ENCODE results near the gene DUOXA2. TPM values are rescaled to one million over a fixed set of nuclear protein-coding genes. Genes with fewer than 3 reads are reported as not detected.
"Not testable (repeated sequence)": the region's sequence is repeated elsewhere in the genome, so short reads cannot be mapped to it uniquely, and the experiment has no call there.

DUOXA2 gene
- total and polyA plus RNA-seq, 7 donors, result 0.11 TPM; not detected in 6

DNA sequence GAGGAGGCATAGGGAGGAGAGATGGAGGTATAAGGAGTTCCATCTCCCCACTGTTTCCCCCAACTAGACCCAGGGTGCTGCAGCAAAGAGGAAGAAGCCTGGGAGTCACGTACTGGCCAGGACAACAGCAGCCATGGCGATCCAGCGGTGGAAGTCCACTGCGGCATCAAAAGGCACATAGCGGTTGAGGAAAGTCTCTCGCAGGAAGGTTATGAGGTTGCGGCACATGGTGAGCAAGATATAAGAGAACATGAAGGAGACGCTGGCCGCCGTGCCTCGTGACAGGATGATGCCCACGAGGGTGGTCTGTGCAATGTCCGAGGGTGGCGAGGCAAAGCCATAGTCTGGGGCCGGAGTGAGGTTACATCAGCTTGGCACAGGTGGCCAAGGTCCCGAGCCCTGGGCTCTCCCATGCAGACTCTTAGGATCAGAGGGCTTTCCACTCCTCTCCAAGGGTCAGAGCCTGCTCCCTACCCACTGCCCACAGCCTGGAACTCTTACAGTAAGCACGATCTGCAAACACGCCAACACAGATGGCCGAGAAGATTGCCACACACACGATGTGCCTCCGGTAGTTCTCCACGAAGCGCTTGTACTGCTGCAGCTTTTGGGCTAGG is 14.5 kb upstream of the DUOXA2 start:
- ATAC-seq, result no peak
- no peak for DNase-seq
- TF ChIP-seq, protein P1, sequence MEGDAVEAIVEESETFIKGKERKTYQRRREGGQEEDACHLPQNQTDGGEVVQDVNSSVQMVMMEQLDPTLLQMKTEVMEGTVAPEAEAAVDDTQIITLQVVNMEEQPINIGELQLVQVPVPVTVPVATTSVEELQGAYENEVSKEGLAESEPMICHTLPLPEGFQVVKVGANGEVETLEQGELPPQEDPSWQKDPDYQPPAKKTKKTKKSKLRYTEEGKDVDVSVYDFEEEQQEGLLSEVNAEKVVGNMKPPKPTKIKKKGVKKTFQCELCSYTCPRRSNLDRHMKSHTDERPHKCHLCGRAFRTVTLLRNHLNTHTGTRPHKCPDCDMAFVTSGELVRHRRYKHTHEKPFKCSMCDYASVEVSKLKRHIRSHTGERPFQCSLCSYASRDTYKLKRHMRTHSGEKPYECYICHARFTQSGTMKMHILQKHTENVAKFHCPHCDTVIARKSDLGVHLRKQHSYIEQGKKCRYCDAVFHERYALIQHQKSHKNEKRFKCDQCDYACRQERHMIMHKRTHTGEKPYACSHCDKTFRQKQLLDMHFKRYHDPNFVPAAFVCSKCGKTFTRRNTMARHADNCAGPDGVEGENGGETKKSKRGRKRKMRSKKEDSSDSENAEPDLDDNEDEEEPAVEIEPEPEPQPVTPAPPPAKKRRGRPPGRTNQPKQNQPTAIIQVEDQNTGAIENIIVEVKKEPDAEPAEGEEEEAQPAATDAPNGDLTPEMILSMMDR (IDR thresholded peaks at IDR 0.05), result no peak

DNA sequence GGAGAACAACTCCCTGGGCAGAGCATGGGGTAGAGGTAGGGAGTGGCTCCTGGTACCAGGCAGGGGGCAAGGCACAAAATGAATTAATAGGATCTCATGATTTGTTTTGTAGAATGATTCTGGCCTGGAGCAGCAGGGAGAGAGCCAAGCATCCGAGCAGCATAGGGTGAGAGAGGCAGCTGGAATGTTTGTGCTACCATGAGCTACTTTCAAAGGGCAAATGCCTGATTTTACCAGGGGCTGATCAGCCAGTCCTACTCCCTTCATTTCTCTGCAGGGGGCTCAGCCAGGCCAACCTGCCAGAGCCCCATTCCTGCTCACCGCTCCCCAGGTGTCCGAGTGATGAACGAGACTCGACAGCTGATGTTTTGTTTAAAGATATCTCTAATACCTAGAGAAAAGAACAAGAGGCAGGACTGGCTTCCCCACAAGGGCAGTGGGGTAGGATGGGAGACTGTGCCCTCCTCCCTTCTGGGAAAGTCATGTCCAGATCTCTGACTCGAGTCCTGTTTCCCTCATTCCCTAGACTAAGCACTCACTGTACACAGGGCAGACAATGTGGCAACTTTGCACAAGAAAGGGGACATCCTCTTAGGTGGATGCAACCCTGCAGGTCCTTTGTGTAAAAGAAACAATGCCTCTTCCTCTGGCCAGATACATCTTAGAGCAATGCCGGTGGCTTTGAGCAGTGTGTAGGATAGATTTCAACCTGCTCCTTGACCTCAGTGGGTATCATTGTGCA is 13.1 kb upstream of the DUOXA2 start:
- H3K4me1 ChIP-seq, result no peaks in the 10 kb centered on the region
- 51 to 57% (median 52%) methylated on average over 7 of the region's 7 CpGs for WGBS, 3 donors
- H3K27me3 ChIP-seq (ENCODE audit: insufficient read depth in 3 of 3, low read length in 2 of 3), result peaks cover 0 to 1% (median 0%) of the 10 kb centered on the region in 3 donors
- H3K4me3 ChIP-seq, result no peak overlapping the region
- intact Hi-C loops (cut with DNase I), result no loop called here
- H3K9me3 ChIP-seq, result no peaks in the 10 kb centered on the region
- H3K36me3 ChIP-seq (ENCODE audit: insufficient read depth in 1 of 2, low read depth in 1 of 2), result no peaks in the 10 kb centered on the region
- DNase-seq, result no peak
- TF ChIP-seq, protein P1 (IDR thresholded peaks at IDR 0.05), result no peak
- H3K27ac ChIP-seq, result no peak overlapping the region
- no peak for ATAC-seq

More for the DNA sequence above, 14.5 kb upstream of the DUOXA2 start:
- Histone ChIP-seq H3K27ac (no peak overlapping the region), H3K27me3 (ENCODE audit: insufficient read depth in 3 of 3, low read length in 2 of 3) (peaks cover 0 to 1% (median 0%) of the 10 kb centered on the region in 3 donors), H3K4me1 (no peaks in the 10 kb centered on the region), H3K36me3 (ENCODE audit: insufficient read depth in 1 of 2, low read depth in 1 of 2) (no peaks in the 10 kb centered on the region), H3K4me3 (no peak overlapping the region), H3K9me3 (no peaks in the 10 kb centered on the region)
- WGBS, 3 donors, result 83 to 88% (median 84%) methylated on average over 23 of the region's 23 CpGs
- intact Hi-C loops (cut with DNase I), result no loop called here

- H3K9me3 ChIP-seq, result no peaks in the 10 kb centered on the region
- TF ChIP-seq, protein P1 (IDR thresholded peaks at IDR 0.05), result no peak
- no peaks in the 10 kb centered on the region for H3K4me1 ChIP-seq
- ATAC-seq, result no peak
- 86 to 87% (median 87%) methylated on average over 12 of the region's 12 CpGs for WGBS, 3 donors
- no peak overlapping the region for H3K4me3 ChIP-seq
- no peak for DNase-seq
- H3K36me3 ChIP-seq (ENCODE audit: insufficient read depth in 1 of 2, low read depth in 1 of 2), result no peaks in the 10 kb centered on the region
- H3K27ac ChIP-seq, result no peak overlapping the region
- H3K27me3 ChIP-seq (ENCODE audit: insufficient read depth in 3 of 3, low read length in 2 of 3), result peaks cover 0 to 1% (median 0%) of the 10 kb centered on the region in 3 donors
- intact Hi-C loops (cut with DNase I), result no loop called here
Observed at GRCh38 chr15:45101749-45102148, 12.4 kb upstream of the DUOXA2 start.

DNA sequence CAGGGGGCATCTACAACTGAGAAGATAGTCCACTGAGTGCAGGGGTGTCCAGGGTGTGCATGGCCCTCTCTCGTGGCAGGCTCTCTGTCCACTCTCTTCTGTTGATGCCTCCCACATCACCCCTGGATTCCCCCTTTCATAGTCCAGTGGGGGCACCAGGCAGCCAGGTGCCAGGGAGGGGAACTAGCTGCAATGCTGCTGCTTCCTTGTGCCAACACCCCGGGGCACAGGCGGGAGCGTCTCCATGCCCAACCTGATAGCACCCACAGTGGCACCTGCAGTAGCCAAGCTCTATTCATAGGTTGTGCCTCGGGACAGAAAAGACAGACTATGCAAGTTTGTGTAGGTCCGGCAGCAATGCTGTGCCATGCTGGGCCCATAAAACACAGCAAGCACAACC is 11.9 kb upstream of the DUOXA2 start:
- Histone ChIP-seq H3K4me3 (no peak overlapping the region), H3K27me3 (ENCODE audit: insufficient read depth in 3 of 3, low read length in 2 of 3) (peaks cover 0 to 1% (median 0%) of the 10 kb centered on the region in 3 donors), H3K36me3 (ENCODE audit: insufficient read depth in 1 of 2, low read depth in 1 of 2) (no peaks in the 10 kb centered on the region), H3K9me3 (no peaks in the 10 kb centered on the region), H3K27ac (no peak overlapping the region), H3K4me1 (no peaks in the 10 kb centered on the region)
- ATAC-seq, result no peak
- no peak for DNase-seq
- 86 to 92% (median 88%) methylated on average over 6 of the region's 6 CpGs for WGBS, 3 donors
- TF ChIP-seq, protein P1 (IDR thresholded peaks at IDR 0.05), result no peak
- intact Hi-C loops (cut with DNase I), result no loop called here

DNA sequence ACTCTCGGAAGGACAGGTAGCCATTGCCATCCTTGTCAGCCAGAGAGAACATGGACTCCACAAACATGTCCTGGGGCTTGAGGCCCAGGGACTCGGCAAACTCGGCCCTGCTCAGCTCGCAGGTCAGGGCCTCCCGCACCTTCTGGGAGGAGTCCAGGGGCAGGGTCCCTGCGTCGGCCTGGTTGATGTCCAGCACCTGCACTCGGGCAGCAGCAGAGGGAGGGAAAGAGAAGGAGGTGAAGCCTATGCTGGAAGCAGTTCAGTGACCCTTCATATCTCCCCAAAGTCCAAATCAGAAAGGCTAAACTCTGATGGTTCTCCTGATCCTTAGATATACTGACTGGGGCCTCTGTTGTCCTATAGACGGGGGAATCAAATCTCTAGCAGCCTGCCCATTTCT is 10.0 kb upstream of the DUOXA2 start:
- ATAC-seq; H3K27ac ChIP-seq; H3K36me3 ChIP-seq (ENCODE audit: insufficient read depth in 1 of 2, low read depth in 1 of 2); H3K4me3 ChIP-seq; H3K4me1 ChIP-seq; H3K9me3 ChIP-seq; intact Hi-C loops (cut with DNase I); DNase-seq: not testable (repeated sequence)
- 73 to 84% (median 83%) methylated on average over 7 to 9 of the region's 9 CpGs for WGBS, 3 donors
- H3K27me3 ChIP-seq (ENCODE audit: insufficient read depth in 3 of 3, low read length in 2 of 3), result peaks cover 0 to 14% (median 6%) of the 10 kb centered on the region in 3 donors

Data from psoas muscle (tissue), 8 donors.